Large intestine (tissue), 3 donors: Measurements from ENCODE around the gene SRGAP1. TPM values are rescaled to one million over a fixed set of nuclear protein-coding genes. Genes with fewer than 3 reads are reported as not detected.
A peak's percentile ranks its signal among the peaks of the same experiment; 100 is the strongest.

Experiments used
- DNase-seq, 2 donors: peaks; one replicate each; pipeline versions ENCODE4 v3.0.0 to v3.0.0-alpha.2; 2013
- H3K27ac ChIP-seq: one replicate; pipeline ENCODE4 v1.5.1; 2013; ENCODE audit warnings: low read length
- H3K27me3 ChIP-seq: 2 replicates; pipeline ENCODE4 v1.6.1; 2013; ENCODE audit warnings: low read length; ENCODE audit not compliant: control insufficient read depth, insufficient read depth
- H3K36me3 ChIP-seq: 2 replicates; pipeline ENCODE4 v1.6.1; 2013; ENCODE audit warnings: low read length; ENCODE audit not compliant: control insufficient read depth, insufficient read depth
- H3K4me1 ChIP-seq: one replicate; pipeline ENCODE4 v1.6.1; 2013; ENCODE audit warnings: low read length; ENCODE audit not compliant: control insufficient read depth, insufficient read depth
- H3K4me3 ChIP-seq: one replicate; pipeline ENCODE4 v1.5.1; 2013; ENCODE audit warnings: low read length
- H3K9me3 ChIP-seq: one replicate; pipeline ENCODE4 v1.6.1; 2013; ENCODE audit warnings: mild to moderate bottlenecking, low read depth, low read length, moderate library complexity; ENCODE audit not compliant: control insufficient read depth
- WGBS: methylation state at CpG from one replicate; pipeline ENCODE4 v1.1.5; 2013; ENCODE audit warnings: low lambda C conversion rate; ENCODE audit not compliant: insufficient coverage; 5-methylcytosine and 5-hydroxymethylcytosine counted together
- polyA plus RNA-seq: library from polyadenylated mRNA; unstranded; fragments of 120-200 nt; gene quantifications from one replicate; pipeline ENCODE4 v1.2.1, GENCODE V29; 2013

Gene SRGAP1
- polyA plus RNA-seq, 1 donor, result 8.6 TPM

GRCh38 chr12:63944586-63945228, 100.2 kb downstream of the SRGAP1 start:
- Histone ChIP-seq H3K27me3 (no peaks in the 10 kb centered on the region), H3K4me3 (no peak overlapping the region), H3K36me3 (no peaks in the 10 kb centered on the region), H3K27ac (no peak overlapping the region), H3K9me3 (no peaks in the 10 kb centered on the region), H3K4me1 (peaks cover 10% of the 10 kb centered on the region)
- peak in 1 of 2 donors; percentile 27 for DNase-seq
- no CpG with 5 or more reads among the region's 5 CpGs for WGBS

GRCh38 chr12:63945777-63946176, 101.3 kb downstream of the SRGAP1 start:
- H3K36me3 ChIP-seq, result no peaks in the 10 kb centered on the region
- no peak overlapping the region for H3K27ac ChIP-seq
- H3K4me3 ChIP-seq, result no peak overlapping the region
- no peaks in the 10 kb centered on the region for H3K27me3 ChIP-seq
- H3K4me1 ChIP-seq, result peaks cover 11% of the 10 kb centered on the region
- H3K9me3 ChIP-seq, result no peaks in the 10 kb centered on the region
- DNase-seq, result no peak

- no peak for DNase-seq
- H3K27me3 ChIP-seq, result no peaks in the 10 kb centered on the region
- H3K9me3 ChIP-seq, result no peaks in the 10 kb centered on the region
- H3K4me3 ChIP-seq, result no peak overlapping the region
- H3K36me3 ChIP-seq, result no peaks in the 10 kb centered on the region
- no peak overlapping the region for H3K27ac ChIP-seq
- peaks cover 10% of the 10 kb centered on the region for H3K4me1 ChIP-seq
Measured at GRCh38 chr12:63948211-63948610, 103.7 kb downstream of the SRGAP1 start.

- WGBS, result no CpG with 5 or more reads among the region's 2 CpGs
- no peak overlapping the region for H3K4me3 ChIP-seq
- H3K27me3 ChIP-seq, result no peaks in the 10 kb centered on the region
- H3K4me1 ChIP-seq, result peaks cover 8% of the 10 kb centered on the region
- peak overlapping the region; percentile 34 for H3K27ac ChIP-seq
- DNase-seq, result peak; percentile 26 to 68
- H3K36me3 ChIP-seq, result no peaks in the 10 kb centered on the region
- H3K9me3 ChIP-seq, result no peaks in the 10 kb centered on the region
Measured at GRCh38 chr12:63949902-63950301, 105.4 kb downstream of the SRGAP1 start.

- WGBS, result no CpG with 5 or more reads among the region's 1 CpG
- no peak for DNase-seq
- no peaks in the 10 kb centered on the region for H3K27me3 ChIP-seq
- H3K27ac ChIP-seq, result no peak overlapping the region
- no peaks in the 10 kb centered on the region for H3K36me3 ChIP-seq
- H3K4me1 ChIP-seq, result peaks cover 7% of the 10 kb centered on the region
- no peaks in the 10 kb centered on the region for H3K9me3 ChIP-seq
- no peak overlapping the region for H3K4me3 ChIP-seq
Measured at GRCh38 chr12:63952995-63953394, 108.5 kb downstream of the SRGAP1 start.

- Histone ChIP-seq H3K4me1 (no peaks in the 10 kb centered on the region), H3K27ac (no peak overlapping the region), H3K9me3 (no peaks in the 10 kb centered on the region), H3K27me3 (no peaks in the 10 kb centered on the region), H3K4me3 (no peak overlapping the region), H3K36me3 (no peaks in the 10 kb centered on the region)
- peak in 1 of 2 donors; percentile 16 for DNase-seq
- WGBS, result 100% methylated on average over 1 of the region's 9 CpGs
Measured at GRCh38 chr12:63955831-63956666, 111.5 kb downstream of the SRGAP1 start.

GRCh38 chr12:63957496-63957895, 113.0 kb downstream of the SRGAP1 start:
- Histone ChIP-seq H3K4me1 (no peaks in the 10 kb centered on the region), H3K27me3 (no peaks in the 10 kb centered on the region), H3K4me3 (no peak overlapping the region), H3K9me3 (no peaks in the 10 kb centered on the region), H3K27ac (no peak overlapping the region), H3K36me3 (no peaks in the 10 kb centered on the region)
- WGBS, result no CpG with 5 or more reads among the region's 5 CpGs
- DNase-seq, result no peak

GRCh38 chr12:63958876-63959580, 114.5 kb downstream of the SRGAP1 start:
- Histone ChIP-seq H3K36me3 (no peaks in the 10 kb centered on the region), H3K4me3 (no peak overlapping the region), H3K27me3 (no peaks in the 10 kb centered on the region), H3K9me3 (no peaks in the 10 kb centered on the region), H3K4me1 (no peaks in the 10 kb centered on the region), H3K27ac (no peak overlapping the region)
- no peak for DNase-seq
- WGBS, result 100% methylated on average over 2 of the region's 3 CpGs

- Histone ChIP-seq H3K4me1 (no peaks in the 10 kb centered on the region), H3K9me3 (no peaks in the 10 kb centered on the region), H3K27me3 (no peaks in the 10 kb centered on the region), H3K36me3 (no peaks in the 10 kb centered on the region), H3K27ac (no peak overlapping the region), H3K4me3 (no peak overlapping the region)
- DNase-seq, result no peak
- whole genome bisulfite sequencing, result 100% methylated on average over 1 of the region's 5 CpGs
Measured at GRCh38 chr12:63961048-63961447, 116.5 kb downstream of the SRGAP1 start.

- DNase-seq, result no peak
- Histone ChIP-seq H3K27me3 (no peaks in the 10 kb centered on the region), H3K4me3 (no peak overlapping the region), H3K4me1 (no peaks in the 10 kb centered on the region), H3K9me3 (no peaks in the 10 kb centered on the region), H3K36me3 (no peaks in the 10 kb centered on the region), H3K27ac (no peak overlapping the region)
- 95% methylated on average over 3 of the region's 3 CpGs for WGBS
Measured at GRCh38 chr12:63961543-63961942, 117.0 kb downstream of the SRGAP1 start.
